Measurements from ENCODE around the gene NSDHL.

GRCh38 chrX:152833378-152833777 lies 2.5 kb downstream of the NSDHL start:
- TF ChIP-seq CTCF (conservative IDR thresholded peaks at IDR 0.05) (no peak), ZFX (IDR thresholded peaks at IDR 0.05) (no peak)
